HepG2 (cell line): ENCODE measurements around the gene PCGF3.
"Not testable (repeated sequence)": the region's sequence is repeated elsewhere in the genome, so short reads cannot be mapped to it uniquely, and the experiment has no call there.

Experiments
- CBX5 ChIP-seq: sonication (generic); formaldehyde crosslinking; IDR thresholded peaks from 2 replicates; pipeline ENCODE4 v1.4.0; 2020; ENCODE audit warnings: missing genetic modification reagents, borderline replicate concordance
- CERS6 ChIP-seq: sonication (generic); formaldehyde crosslinking; IDR thresholded peaks from 2 replicates; pipeline ENCODE4 v1.5.0; 2020; ENCODE audit warnings: missing genetic modification reagents
- EP300 ChIP-seq, 3 experiments: sonication (generic) in 1 of 3; formaldehyde crosslinking in 1 of 3; IDR thresholded peaks; 2 replicates each; pipeline versions ENCODE4 v1.5.1 to v1.6.1; 2011 to 2020; ENCODE audit warnings: low read depth in 2 of 3, low read length in 2 of 3, borderline replicate concordance in 1 of 3, improper control_type of control experiment in 1 of 3, mild to moderate bottlenecking in 1 of 3, missing genetic modification reagents in 1 of 3, moderate library complexity in 1 of 3
- FOXM1 ChIP-seq: sonication (generic); formaldehyde crosslinking; IDR thresholded peaks from 2 replicates; pipeline ENCODE4 v1.5.0; 2020; ENCODE audit warnings: missing genetic modification reagents
- FOXO4 ChIP-seq: sonication (generic); formaldehyde crosslinking; conservative IDR thresholded peaks from 2 replicates; pipeline ENCODE4 v1.8.1; 2023; ENCODE audit warnings: missing genetic modification reagents
- FOXP1 ChIP-seq, 2 experiments: fragments of 450-650 bp in 1 of 2; IDR thresholded peaks; 2 replicates each; pipeline ENCODE4 v1.6.1; 2017 to 2018; ENCODE audit warnings: antibody characterized with exemption in 1 of 2
- RAD51 ChIP-seq: fragments of 450-650 bp; IDR thresholded peaks from 2 replicates; pipeline ENCODE4 v1.6.1; 2016; ENCODE audit warnings: borderline replicate concordance
- THRA ChIP-seq: sonication (generic); formaldehyde crosslinking; IDR thresholded peaks from 2 replicates; pipeline ENCODE4 v1.4.0; 2020; ENCODE audit warnings: missing genetic modification reagents, borderline replicate concordance
- ZNF274 ChIP-seq: sonication (generic); formaldehyde crosslinking; IDR thresholded peaks from 2 replicates; pipeline ENCODE4 v1.5.1; 2020; ENCODE audit warnings: mild to moderate bottlenecking, missing genetic modification reagents
- ZNF577 ChIP-seq: sonication (generic); formaldehyde crosslinking; IDR thresholded peaks from 2 replicates; pipeline ENCODE4 v1.4.0; 2020; ENCODE audit warnings: mild to moderate bottlenecking, low read depth, missing genetic modification reagents, borderline replicate concordance
- ZNF670 ChIP-seq: sonication (generic); formaldehyde crosslinking; IDR thresholded peaks from 2 replicates; pipeline ENCODE4 v1.8.0; 2022; ENCODE audit warnings: mild to moderate bottlenecking, missing genetic modification reagents, borderline replicate concordance
- ZNF776 ChIP-seq: sonication (generic); formaldehyde crosslinking; IDR thresholded peaks from 2 replicates; pipeline ENCODE4 v1.4.0; 2020; ENCODE audit warnings: mild to moderate bottlenecking, missing genetic modification reagents
- ZNF879 ChIP-seq: sonication (generic); formaldehyde crosslinking; IDR thresholded peaks from 2 replicates; pipeline ENCODE4 v1.8.1; 2023; ENCODE audit warnings: missing genetic modification reagents
- TF ChIP-seq, protein P1 (sequence below): sonication (generic); formaldehyde crosslinking; IDR thresholded peaks from 2 replicates; pipeline ENCODE4 v1.4.0; 2020; ENCODE audit warnings: missing genetic modification reagents

- not testable (repeated sequence) for TF ChIP-seq RAD51; CBX5 (CRISPR knock-in tag); FOXP1 (IDR thresholded peaks at IDR 0.05); FOXP1 (CRISPR knock-in tag; IDR thresholded peaks at IDR 0.05); EP300 (IDR thresholded peaks at IDR 0.05; ENCODE audit: low read depth in 2 of 2, low read length in 2 of 2); EP300 (CRISPR knock-in tag; IDR thresholded peaks at IDR 0.05; ENCODE audit: borderline replicate concordance); ZNF776 (CRISPR knock-in tag); FOXO4 (CRISPR knock-in tag); THRA (CRISPR knock-in tag); ZNF577 (CRISPR knock-in tag); CERS6 (CRISPR knock-in tag); ZNF274 (CRISPR knock-in tag); FOXM1 (CRISPR knock-in tag); ZNF879 (CRISPR knock-in tag); ZNF670 (CRISPR knock-in tag)
- TF ChIP-seq, protein P1, sequence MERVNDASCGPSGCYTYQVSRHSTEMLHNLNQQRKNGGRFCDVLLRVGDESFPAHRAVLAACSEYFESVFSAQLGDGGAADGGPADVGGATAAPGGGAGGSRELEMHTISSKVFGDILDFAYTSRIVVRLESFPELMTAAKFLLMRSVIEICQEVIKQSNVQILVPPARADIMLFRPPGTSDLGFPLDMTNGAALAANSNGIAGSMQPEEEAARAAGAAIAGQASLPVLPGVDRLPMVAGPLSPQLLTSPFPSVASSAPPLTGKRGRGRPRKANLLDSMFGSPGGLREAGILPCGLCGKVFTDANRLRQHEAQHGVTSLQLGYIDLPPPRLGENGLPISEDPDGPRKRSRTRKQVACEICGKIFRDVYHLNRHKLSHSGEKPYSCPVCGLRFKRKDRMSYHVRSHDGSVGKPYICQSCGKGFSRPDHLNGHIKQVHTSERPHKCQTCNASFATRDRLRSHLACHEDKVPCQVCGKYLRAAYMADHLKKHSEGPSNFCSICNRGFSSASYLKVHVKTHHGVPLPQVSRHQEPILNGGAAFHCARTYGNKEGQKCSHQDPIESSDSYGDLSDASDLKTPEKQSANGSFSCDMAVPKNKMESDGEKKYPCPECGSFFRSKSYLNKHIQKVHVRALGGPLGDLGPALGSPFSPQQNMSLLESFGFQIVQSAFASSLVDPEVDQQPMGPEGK (CRISPR knock-in tag), result not testable (repeated sequence)
Measured at GRCh38 chr4:669806-670559, 35.6 kb upstream of the PCGF3 start.
